Measurements from ENCODE around the gene POP4. TPM values are rescaled to one million over a fixed set of nuclear protein-coding genes. Genes with fewer than 3 reads are reported as not detected.

The POP4 gene
- total RNA-seq, 1 donor from 2014 or later, result 37.9 TPM

- TF ChIP-seq CTCF (IDR thresholded peaks at IDR 0.05; ENCODE audit: partially characterized antibody, unreplicated experiment), result no peak
- DNase-seq, result no peak
- H3K27ac Mint-ChIP-seq (ENCODE audit: unreplicated experiment), result no peak overlapping the region
- peaks cover 10% of the 10 kb centered on the region for H3K27me3 Mint-ChIP-seq (ENCODE audit: unreplicated experiment)
- H3K4me3 Mint-ChIP-seq (ENCODE audit: unreplicated experiment), result no peak overlapping the region
- peaks cover 3% of the 10 kb centered on the region for H3K36me3 Mint-ChIP-seq (ENCODE audit: unreplicated experiment)
- H3K9me3 Mint-ChIP-seq (ENCODE audit: unreplicated experiment), result no peaks in the 10 kb centered on the region
- H3K4me1 Mint-ChIP-seq (ENCODE audit: low read depth, unreplicated experiment), result no peaks in the 10 kb centered on the region
These were observed 15.8 kb upstream of the POP4 start for GRCh38 chr19:29590278-29590677.

- no peak for TF ChIP-seq CTCF (IDR thresholded peaks at IDR 0.05; ENCODE audit: partially characterized antibody, unreplicated experiment)
- Mint-ChIP-seq H3K27me3 (ENCODE audit: unreplicated experiment) (peaks cover 10% of the 10 kb centered on the region), H3K4me1 (ENCODE audit: low read depth, unreplicated experiment) (no peaks in the 10 kb centered on the region), H3K27ac (ENCODE audit: unreplicated experiment) (no peak overlapping the region), H3K9me3 (ENCODE audit: unreplicated experiment) (no peaks in the 10 kb centered on the region), H3K4me3 (ENCODE audit: unreplicated experiment) (no peak overlapping the region), H3K36me3 (ENCODE audit: unreplicated experiment) (peaks cover 3% of the 10 kb centered on the region)
- no peak for DNase-seq
These were observed 14.4 kb upstream of the POP4 start for GRCh38 chr19:29591670-29592069.

DNA sequence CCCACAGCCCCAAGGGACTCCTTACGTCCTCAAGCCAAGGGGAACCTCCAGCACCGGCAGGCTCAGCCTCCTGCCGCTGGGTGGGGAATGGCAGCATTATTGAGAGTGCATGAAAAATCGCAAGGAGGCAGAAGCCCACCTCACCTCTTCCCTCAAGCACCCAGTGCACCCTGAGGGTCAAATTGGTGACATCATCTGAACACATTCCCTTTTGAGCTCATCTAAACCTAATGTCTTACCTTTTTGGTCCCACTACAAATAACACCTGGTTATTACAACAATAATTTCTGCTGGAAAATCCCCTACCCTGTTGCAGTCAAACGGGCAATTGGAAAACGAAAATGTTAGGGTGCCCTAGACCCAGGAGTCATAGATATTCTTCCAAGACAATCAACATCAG lies 12.2 kb upstream of the POP4 start:
- H3K36me3 Mint-ChIP-seq (ENCODE audit: unreplicated experiment), result peaks cover 3% of the 10 kb centered on the region
- no peak for DNase-seq
- H3K4me1 Mint-ChIP-seq (ENCODE audit: low read depth, unreplicated experiment), result no peaks in the 10 kb centered on the region
- no peak overlapping the region for H3K27ac Mint-ChIP-seq (ENCODE audit: unreplicated experiment)
- TF ChIP-seq CTCF (IDR thresholded peaks at IDR 0.05; ENCODE audit: partially characterized antibody, unreplicated experiment), result no peak
- H3K27me3 Mint-ChIP-seq (ENCODE audit: unreplicated experiment), result peaks cover 7% of the 10 kb centered on the region
- no peaks in the 10 kb centered on the region for H3K9me3 Mint-ChIP-seq (ENCODE audit: unreplicated experiment)
- H3K4me3 Mint-ChIP-seq (ENCODE audit: unreplicated experiment), result no peak overlapping the region

DNA sequence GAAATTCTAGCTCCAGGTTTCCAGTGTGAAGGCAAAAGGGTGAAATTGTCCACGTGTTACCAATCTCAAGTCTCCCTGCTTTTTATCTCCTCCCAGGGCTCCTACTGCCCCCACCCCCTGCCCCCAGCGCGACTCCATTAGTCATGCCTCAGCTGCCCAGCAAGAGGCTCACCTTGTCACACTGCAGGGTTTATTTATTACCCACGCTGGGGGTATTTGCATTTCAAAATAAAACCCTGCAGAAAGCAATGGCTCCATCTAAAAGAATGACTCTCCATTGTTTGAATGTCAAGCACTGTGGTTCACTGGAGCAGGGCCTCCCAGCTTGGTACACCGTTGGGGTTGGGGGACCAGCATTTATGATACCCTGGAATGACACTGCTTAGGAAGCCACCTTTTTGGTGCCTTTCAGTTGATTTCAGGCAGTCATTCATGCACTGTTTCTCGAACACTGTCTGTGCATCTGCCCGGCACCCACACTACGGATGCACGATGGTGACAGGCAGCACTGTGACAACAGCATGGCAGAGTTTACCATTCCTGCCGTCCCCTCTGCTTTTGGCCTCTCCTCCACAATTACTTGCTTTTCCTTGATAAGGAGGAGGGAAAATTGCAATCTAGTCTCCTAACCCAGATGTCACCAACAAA lies 9.9 kb upstream of the POP4 start:
- no peak overlapping the region for H3K4me3 Mint-ChIP-seq (ENCODE audit: unreplicated experiment)
- no peak overlapping the region for H3K27ac Mint-ChIP-seq (ENCODE audit: unreplicated experiment)
- H3K36me3 Mint-ChIP-seq (ENCODE audit: unreplicated experiment), result no peaks in the 10 kb centered on the region
- peaks cover 7% of the 10 kb centered on the region for H3K27me3 Mint-ChIP-seq (ENCODE audit: unreplicated experiment)
- TF ChIP-seq CTCF (IDR thresholded peaks at IDR 0.05; ENCODE audit: partially characterized antibody, unreplicated experiment), result no peak
- H3K4me1 Mint-ChIP-seq (ENCODE audit: low read depth, unreplicated experiment), result no peaks in the 10 kb centered on the region
- DNase-seq, result no peak
- no peaks in the 10 kb centered on the region for H3K9me3 Mint-ChIP-seq (ENCODE audit: unreplicated experiment)

DNA sequence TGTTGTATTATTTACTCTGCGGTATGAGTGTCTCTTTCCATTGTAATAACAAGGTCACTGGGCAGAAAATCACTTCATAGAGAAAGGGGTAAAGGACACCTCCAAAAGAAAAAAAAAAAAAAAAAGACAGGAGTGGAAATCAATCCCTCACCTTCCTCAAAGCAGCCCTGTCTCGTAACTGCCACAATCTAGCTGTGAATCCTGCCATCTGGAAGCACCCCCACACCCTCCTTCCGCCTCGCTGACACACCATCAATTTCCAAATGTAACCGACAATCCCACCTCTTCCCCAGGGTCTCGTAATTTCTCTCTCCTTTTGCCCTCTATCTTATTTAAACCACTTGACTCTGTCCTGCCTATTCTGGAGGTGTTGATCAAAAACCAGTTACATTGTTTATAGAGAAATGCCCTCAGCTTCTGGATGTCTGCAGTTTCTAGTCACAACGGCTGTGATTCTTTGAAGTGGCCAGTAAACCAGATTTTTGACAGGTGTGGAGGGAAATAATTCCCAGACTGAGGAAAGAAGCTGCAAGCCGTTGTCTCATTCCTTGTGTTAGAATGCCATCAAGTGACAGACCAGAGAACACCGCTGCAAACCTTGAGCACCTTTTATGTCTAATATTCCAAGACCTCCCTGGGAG lies 9.1 kb upstream of the POP4 start:
- Mint-ChIP-seq H3K27ac (ENCODE audit: unreplicated experiment) (no peak overlapping the region), H3K4me1 (ENCODE audit: low read depth, unreplicated experiment) (no peaks in the 10 kb centered on the region), H3K36me3 (ENCODE audit: unreplicated experiment) (no peaks in the 10 kb centered on the region), H3K4me3 (ENCODE audit: unreplicated experiment) (peak overlapping the region; percentile 1), H3K27me3 (ENCODE audit: unreplicated experiment) (peaks cover 4% of the 10 kb centered on the region), H3K9me3 (ENCODE audit: unreplicated experiment) (no peaks in the 10 kb centered on the region)
- DNase-seq, result no peak
- TF ChIP-seq CTCF (IDR thresholded peaks at IDR 0.05; ENCODE audit: partially characterized antibody, unreplicated experiment), result peak; percentile 19
